B cell (primary cell): ENCODE measurements around the gene PRTFDC1. TPM values are rescaled to one million over a fixed set of nuclear protein-coding genes. Genes with fewer than 3 reads are reported as not detected.

Source experiments
- ATAC-seq: fragments of 200-7000 bp; cut with Tn5 transposase; one replicate; pipeline ENCODE4 v1.10.0; 2021; ENCODE audit warnings: low read depth, mild to moderate bottlenecking, moderate number of reproducible peaks, moderate library complexity
- CTCF ChIA-PET: fragments of 350-600 bp; sonication (Branson Sonifier 250); formaldehyde crosslinking; loops from one replicate; lab custom pipeline; 2021; ENCODE audit warnings: antibody characterized with exemption, inconsistent platforms; lab: Charles Lee
- POLR2A ChIA-PET: fragments of 350-600 bp; sonication (Branson Sonifier 250); formaldehyde crosslinking; loops from one replicate; lab custom pipeline; 2021; ENCODE audit warnings: antibody characterized with exemption; lab: Charles Lee
- DNase-seq: peaks from one replicate; pipeline ENCODE4 v3.0.0; 2013
- H2AFZ ChIP-seq: 2 replicates; pipeline ENCODE4 v1.6.1; 2012; ENCODE audit warnings: mild to moderate bottlenecking, low read depth, low read length; ENCODE audit not compliant: insufficient read depth, poor library complexity, severe bottlenecking
- H3K27ac ChIP-seq, 2 donors: 1 replicate in 1 of 2; 2 replicates in 1 of 2; pipeline ENCODE4 v1.5.1; 2012 to 2013; ENCODE audit warnings: low read length in 2 of 2, mild to moderate bottlenecking in 2 of 2, moderate library complexity in 1 of 2
- H3K27me3 ChIP-seq, 4 experiments: fragments of 200-600 bp in 1 of 4; sonication (generic) in 1 of 4; replicated peaks in 1 of 4; 1 replicate in 2 of 4; 2 replicates in 2 of 4; pipeline versions ENCODE4 v1.6.1 to v1.7.0; 2013 to 2016; ENCODE audit warnings: low read length in 3 of 4, mild to moderate bottlenecking in 2 of 4, mixed read lengths in 1 of 4, moderate library complexity in 1 of 4; ENCODE audit not compliant: insufficient read depth in 4 of 4, control insufficient read depth in 3 of 4; ENCODE audit errors: control extremely low read depth in 1 of 4
- H3K36me3 ChIP-seq, 2 experiments: replicated peaks in 1 of 2; 1 replicate in 1 of 2; 2 replicates in 1 of 2; pipeline versions ENCODE4 v1.6.1 to v1.7.1; 2013; ENCODE audit warnings: low read length in 1 of 2; ENCODE audit not compliant: insufficient read depth in 2 of 2, control insufficient read depth in 1 of 2; ENCODE audit errors: control extremely low read depth in 1 of 2, extremely low read depth in 1 of 2
- H3K4me1 ChIP-seq, 2 donors: fragments of 200-600 bp in 1 of 2; sonication (generic) in 1 of 2; 1 replicate in 1 of 2; 2 replicates in 1 of 2; pipeline versions ENCODE4 v1.5.1 to v1.6.1; 2013 to 2017; ENCODE audit warnings: low read length in 2 of 2; ENCODE audit not compliant: control insufficient read depth in 2 of 2, insufficient read depth in 2 of 2
- H3K4me2 ChIP-seq: replicated peaks from 2 replicates; pipeline ENCODE3; 2012; ENCODE audit warnings: mild to moderate bottlenecking, low read depth, low read length; ENCODE audit not compliant: poor library complexity, severe bottlenecking
- H3K4me3 ChIP-seq, 5 experiments: fragments of 200-600 bp in 1 of 5; sonication (generic) in 1 of 5; 1 replicate in 3 of 5; 2 replicates in 2 of 5; pipeline versions ENCODE4 v1.5.1 to v1.7.0; 2011 to 2016; ENCODE audit warnings: low read length in 4 of 5, mild to moderate bottlenecking in 4 of 5, low read depth in 2 of 5, control low read depth in 1 of 5, moderate library complexity in 1 of 5; ENCODE audit not compliant: insufficient read depth in 1 of 5; ENCODE audit errors: control extremely low read depth in 1 of 5, extremely low read depth in 1 of 5
- H3K79me2 ChIP-seq: fragments of 200-600 bp; sonication (generic); one replicate; pipeline ENCODE4 v1.6.0; 2016; ENCODE audit warnings: low read length; ENCODE audit not compliant: control insufficient read depth, insufficient read depth
- H3K9ac ChIP-seq: fragments of 200-600 bp; sonication (generic); 2 replicates; pipeline ENCODE4 v1.6.1; 2017; ENCODE audit warnings: mild to moderate bottlenecking, low read length, moderate library complexity
- H3K9me3 ChIP-seq, 3 donors: one replicate each; pipeline versions ENCODE4 v1.6.1 to v1.7.1; 2013; ENCODE audit warnings: low read length in 2 of 3; ENCODE audit not compliant: control insufficient read depth in 2 of 3, insufficient read depth in 1 of 3; ENCODE audit errors: control extremely low read depth in 1 of 3
- H4K20me1 ChIP-seq: 2 replicates; pipeline ENCODE4 v1.6.0; 2012; ENCODE audit warnings: mild to moderate bottlenecking, low read length; ENCODE audit not compliant: insufficient read depth, control insufficient read depth, poor library complexity, severe bottlenecking
- H3K27ac Mint-ChIP-seq: one replicate; pipeline ENCODE4 v1.8.0; 2021; ENCODE audit warnings: mixed read lengths
- H3K27me3 Mint-ChIP-seq: one replicate; pipeline ENCODE4 v1.8.0; 2021; ENCODE audit warnings: mixed read lengths
- H3K4me1 Mint-ChIP-seq: one replicate; pipeline ENCODE4 v1.8.0; 2021; ENCODE audit warnings: mixed read lengths
- H3K4me3 Mint-ChIP-seq: one replicate; pipeline ENCODE4 v1.8.0; 2021; ENCODE audit warnings: mixed read lengths
- H3K9me3 Mint-ChIP-seq: one replicate; pipeline ENCODE4 v1.8.0; 2022; ENCODE audit warnings: mixed read lengths; ENCODE audit not compliant: insufficient read depth
- EZH2 ChIP-seq: IDR thresholded peaks from 2 replicates; pipeline ENCODE4 v1.6.1; 2012; ENCODE audit warnings: borderline replicate concordance, low read depth, mild to moderate bottlenecking, moderate library complexity, low read length; ENCODE audit not compliant: insufficient read depth, poor library complexity, severe bottlenecking
- WGBS: methylation state at CpG from one replicate; pipeline ENCODE4 v1.1.5; 2013; ENCODE audit warnings: missing lambda C conversion rate; ENCODE audit not compliant: insufficient coverage; 5-methylcytosine and 5-hydroxymethylcytosine counted together
- intact Hi-C: fragments of 100-400 bp; cut with micrococcal nuclease; formaldehyde crosslinking; loops from one replicate; pipeline ENCODE4 v1.10.0; 2022
- polyA plus RNA-seq: library from polyadenylated mRNA; depleted of rRNA; stranded (reverse); fragments of >200 nt; gene quantifications from 2 replicates; pipeline ENCODE4 v1.2.3, GENCODE V29; 2012
- total RNA-seq, 2 donors: library from RNA; stranded (reverse); fragments of 120-200 nt in 1 of 2; gene quantifications; 1 replicate in 1 of 2; 2 replicates in 1 of 2; pipeline versions ENCODE4 v1.2.3 to v1.2.4, GENCODE V29; 2013 to 2022
- TF ChIP-seq, protein P1 (sequence below): fragments of 200-600 bp; IDR thresholded peaks from one replicate; pipeline ENCODE4 v1.8.0; 2022; ENCODE audit warnings: antibody characterized with exemption, mild to moderate bottlenecking

The PRTFDC1 gene
- total and polyA plus RNA-seq, 2 donors (not counting 1 experiment from before 2014, with no cell fraction given), result 0.63 TPM; not detected in 1

DNA sequence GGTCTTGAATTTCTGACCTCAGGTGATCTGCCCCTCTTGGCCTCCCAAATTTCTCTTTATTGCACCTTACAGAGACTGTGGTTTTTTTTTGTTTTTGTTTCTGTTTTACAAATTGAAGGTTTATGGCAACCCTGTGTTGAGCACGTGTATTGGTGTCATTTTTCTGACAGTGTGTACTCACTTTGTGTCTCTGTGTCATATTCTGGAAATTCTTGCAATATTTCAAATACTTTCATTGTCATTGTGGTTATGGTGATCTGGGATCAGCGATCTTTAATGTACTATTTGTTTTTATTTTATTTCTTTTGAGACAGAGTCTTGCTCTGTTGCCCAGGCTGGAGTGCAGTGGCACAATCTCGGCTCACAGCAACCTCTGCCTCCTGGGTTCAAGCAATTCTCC is 89.8 kb downstream of the PRTFDC1 start:
- Histone ChIP-seq H3K4me2 (no peak overlapping the region), H3K27ac (no peak overlapping the region), H3K36me3 (no peaks in the 10 kb centered on the region), H3K9ac (no peak overlapping the region), H3K4me3 (no peak overlapping the region), H4K20me1 (no peaks in the 10 kb centered on the region), H3K4me1 (no peaks in the 10 kb centered on the region), H3K9me3 (peaks cover 0 to 3% (median 0%) of the 10 kb centered on the region in 3 donors), H3K79me2 (no peaks in the 10 kb centered on the region), H2AFZ (no peak overlapping the region), H3K27me3 (no peaks in the 10 kb centered on the region)
- POLR2A ChIA-PET, result no interaction called here
- 50% methylated on average over 1 of the region's 3 CpGs for WGBS
- ATAC-seq (no peak), DNase-seq (no peak)
- Mint-ChIP-seq H3K27me3 (peaks cover 7% of the 10 kb centered on the region), H3K4me1 (no peaks in the 10 kb centered on the region), H3K9me3 (no peaks in the 10 kb centered on the region), H3K4me3 (no peak overlapping the region), H3K27ac (no peak overlapping the region)
- intact Hi-C loops, result no loop called here
- no peak for TF ChIP-seq EZH2
- TF ChIP-seq, protein P1, sequence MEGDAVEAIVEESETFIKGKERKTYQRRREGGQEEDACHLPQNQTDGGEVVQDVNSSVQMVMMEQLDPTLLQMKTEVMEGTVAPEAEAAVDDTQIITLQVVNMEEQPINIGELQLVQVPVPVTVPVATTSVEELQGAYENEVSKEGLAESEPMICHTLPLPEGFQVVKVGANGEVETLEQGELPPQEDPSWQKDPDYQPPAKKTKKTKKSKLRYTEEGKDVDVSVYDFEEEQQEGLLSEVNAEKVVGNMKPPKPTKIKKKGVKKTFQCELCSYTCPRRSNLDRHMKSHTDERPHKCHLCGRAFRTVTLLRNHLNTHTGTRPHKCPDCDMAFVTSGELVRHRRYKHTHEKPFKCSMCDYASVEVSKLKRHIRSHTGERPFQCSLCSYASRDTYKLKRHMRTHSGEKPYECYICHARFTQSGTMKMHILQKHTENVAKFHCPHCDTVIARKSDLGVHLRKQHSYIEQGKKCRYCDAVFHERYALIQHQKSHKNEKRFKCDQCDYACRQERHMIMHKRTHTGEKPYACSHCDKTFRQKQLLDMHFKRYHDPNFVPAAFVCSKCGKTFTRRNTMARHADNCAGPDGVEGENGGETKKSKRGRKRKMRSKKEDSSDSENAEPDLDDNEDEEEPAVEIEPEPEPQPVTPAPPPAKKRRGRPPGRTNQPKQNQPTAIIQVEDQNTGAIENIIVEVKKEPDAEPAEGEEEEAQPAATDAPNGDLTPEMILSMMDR, result no peak
- CTCF ChIA-PET, result no interaction called here

DNA sequence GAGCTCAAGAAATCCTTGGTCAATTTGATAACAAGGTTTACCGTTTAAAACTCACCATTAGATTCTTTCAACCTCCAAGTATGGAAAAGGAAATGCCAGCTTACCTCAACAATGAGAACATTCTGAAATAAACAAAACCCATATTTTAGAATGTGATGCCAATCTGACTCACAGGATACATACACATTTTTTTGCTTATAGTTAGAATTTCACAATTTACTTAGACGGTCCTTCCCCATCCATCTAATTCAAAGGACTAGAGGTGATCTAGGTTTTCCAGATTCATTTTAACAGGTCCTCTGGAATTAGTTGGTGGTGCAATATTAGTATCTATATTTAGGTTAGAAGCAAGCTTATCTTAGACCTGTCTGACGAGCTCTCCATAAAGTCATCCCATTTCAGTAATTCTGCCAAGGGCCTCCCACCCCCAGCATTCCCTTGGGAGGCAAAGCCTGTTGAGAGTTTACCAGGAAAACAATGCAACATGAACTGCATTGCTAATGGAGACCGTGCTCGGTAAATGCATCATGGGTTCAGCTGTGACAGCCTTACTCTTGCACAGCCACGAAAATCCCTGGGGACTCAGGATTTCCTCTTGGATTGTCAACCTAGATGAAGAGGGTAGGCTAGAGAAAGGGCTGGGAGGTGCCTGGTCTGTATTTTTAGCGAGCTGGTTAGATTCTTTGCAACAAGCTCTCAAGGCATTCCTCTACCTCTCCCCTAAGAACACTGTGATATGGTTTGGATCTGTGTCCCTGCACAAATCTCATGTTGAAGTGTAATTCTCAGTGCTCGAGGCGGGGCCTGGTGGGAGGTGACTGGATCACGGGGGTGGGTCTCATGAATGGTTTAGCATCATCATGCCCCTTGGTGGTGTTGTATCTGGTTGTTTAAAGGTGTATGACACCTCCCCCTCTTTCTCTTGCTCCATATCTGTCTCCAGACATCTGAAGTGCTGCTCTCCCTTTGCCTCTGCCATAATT is 93.8 kb downstream of the PRTFDC1 start:
- no peaks in the 10 kb centered on the region for H3K4me1 ChIP-seq
- H3K27ac Mint-ChIP-seq, result no peak overlapping the region
- CTCF ChIA-PET, result interaction anchor here (1.0 kb wide), 1 partner anchor 20 kb away, joined by 3 read pairs; no protein-coding TSS in a partner anchor

More for the DNA sequence above, 93.8 kb downstream of the PRTFDC1 start:
- DNase-seq (no peak), ATAC-seq (no peak)
- POLR2A ChIA-PET, result no interaction called here
- Mint-ChIP-seq H3K4me1 (no peaks in the 10 kb centered on the region), H3K27me3 (no peaks in the 10 kb centered on the region), H3K9me3 (no peaks in the 10 kb centered on the region), H3K4me3 (no peak overlapping the region)
- Histone ChIP-seq H3K9ac (no peak overlapping the region), H2AFZ (no peak overlapping the region), H4K20me1 (no peaks in the 10 kb centered on the region), H3K36me3 (no peaks in the 10 kb centered on the region), H3K4me3 (no peak overlapping the region), H3K27ac (no peak overlapping the region), H3K27me3 (no peaks in the 10 kb centered on the region), H3K9me3 (peaks cover 0 to 3% (median 0%) of the 10 kb centered on the region in 3 donors), H3K79me2 (no peaks in the 10 kb centered on the region), H3K4me2 (no peak overlapping the region)
- intact Hi-C loops, result no loop called here
- WGBS, result 78% methylated on average over 3 of the region's 10 CpGs
- TF ChIP-seq, protein P1, result no peak
- no peak for TF ChIP-seq EZH2
